Upper lobe of left lung (tissue), 6 donors: ENCODE measurements around the gene HES4. TPM values are rescaled to one million over a fixed set of nuclear protein-coding genes. Genes with fewer than 3 reads are reported as not detected.

Experiments
- ATAC-seq, 2 donors: fragments of 200-7000 bp; cut with Tn5 transposase; one replicate each; pipeline ENCODE4 v1.9.1; 2022; ENCODE audit warnings: mild to moderate bottlenecking in 2 of 2, moderate library complexity in 2 of 2; ENCODE audit not compliant: low FRiP score in 2 of 2
- DNase-seq, 2 donors: peaks; one replicate each; pipeline ENCODE4 v3.0.0-alpha.2; 2019 to 2020
- H3K27ac ChIP-seq, 4 donors: fragments of 200-600 bp; sonication (generic); one replicate each; pipeline ENCODE4 v1.5.1; 2016 to 2019
- H3K27me3 ChIP-seq, 4 donors: fragments of 200-600 bp; sonication (generic); one replicate each; pipeline ENCODE4 v1.5.1; 2017 to 2019
- H3K36me3 ChIP-seq, 4 donors: fragments of 200-600 bp; sonication (generic); one replicate each; pipeline ENCODE4 v1.5.1; 2016 to 2019
- H3K4me1 ChIP-seq, 4 donors: fragments of 200-600 bp; sonication (generic); one replicate each; pipeline ENCODE4 v1.5.1; 2018 to 2019
- H3K4me3 ChIP-seq, 4 donors: fragments of 200-600 bp; sonication (generic); one replicate each; pipeline ENCODE4 v1.5.1; 2017 to 2019; ENCODE audit warnings: mild to moderate bottlenecking in 2 of 4, moderate library complexity in 1 of 4
- H3K9me3 ChIP-seq, 4 donors: fragments of 200-600 bp; sonication (generic); one replicate each; pipeline ENCODE4 v1.5.1; 2018 to 2019
- EP300 ChIP-seq, 4 donors: sonication (generic); formaldehyde crosslinking; IDR thresholded peaks; one replicate each; pipeline ENCODE4 v1.5.1; 2017; ENCODE audit warnings: antibody characterized with exemption in 4 of 4, control low read depth in 2 of 4
- POLR2A ChIP-seq, 4 donors: fragments of 450-650 bp; IDR thresholded peaks; one replicate each; pipeline ENCODE4 v1.5.1; 2016 to 2017; ENCODE audit warnings: antibody characterized with exemption in 4 of 4, mild to moderate bottlenecking in 2 of 4
- POLR2AphosphoS5 ChIP-seq, 2 donors: sonication (generic); formaldehyde crosslinking; IDR thresholded peaks; one replicate each; pipeline ENCODE4 v1.5.1; 2017; ENCODE audit warnings: antibody characterized with exemption in 2 of 2
- WGBS, 2 donors: methylation state at CpG; one replicate each; pipeline ENCODE4 v1.1.5; 2017 to 2018; 5-methylcytosine and 5-hydroxymethylcytosine counted together
- total RNA-seq, 6 donors: library from RNA; depleted of rRNA in 4 of 6; stranded (reverse); fragments of >200 nt in 4 of 6; gene quantifications; one replicate each; pipeline versions ENCODE4 v1.1.0 to v1.2.1, GENCODE V29; 2016 to 2021
- TF ChIP-seq, protein P1 (sequence below), 6 experiments: fragments of 450-650 bp in 4 of 6; fragments of 200-600 bp in 2 of 6; sonication (generic) in 2 of 6; IDR thresholded peaks; one replicate each; pipeline ENCODE4 v1.5.1; 2016 to 2019; ENCODE audit warnings: antibody characterized with exemption in 6 of 6
- donor health status: DM: no; HTN: no; CAD: no; lungs with moderate emphysema.
- donor health status: DM: no; HTN: yes; CAD: no; lungs with severe emphysema.

The HES4 gene
- total RNA-seq, 6 donors from 2014 or later = 26.5 to 55.0 (median 35.0) TPM

DNA sequence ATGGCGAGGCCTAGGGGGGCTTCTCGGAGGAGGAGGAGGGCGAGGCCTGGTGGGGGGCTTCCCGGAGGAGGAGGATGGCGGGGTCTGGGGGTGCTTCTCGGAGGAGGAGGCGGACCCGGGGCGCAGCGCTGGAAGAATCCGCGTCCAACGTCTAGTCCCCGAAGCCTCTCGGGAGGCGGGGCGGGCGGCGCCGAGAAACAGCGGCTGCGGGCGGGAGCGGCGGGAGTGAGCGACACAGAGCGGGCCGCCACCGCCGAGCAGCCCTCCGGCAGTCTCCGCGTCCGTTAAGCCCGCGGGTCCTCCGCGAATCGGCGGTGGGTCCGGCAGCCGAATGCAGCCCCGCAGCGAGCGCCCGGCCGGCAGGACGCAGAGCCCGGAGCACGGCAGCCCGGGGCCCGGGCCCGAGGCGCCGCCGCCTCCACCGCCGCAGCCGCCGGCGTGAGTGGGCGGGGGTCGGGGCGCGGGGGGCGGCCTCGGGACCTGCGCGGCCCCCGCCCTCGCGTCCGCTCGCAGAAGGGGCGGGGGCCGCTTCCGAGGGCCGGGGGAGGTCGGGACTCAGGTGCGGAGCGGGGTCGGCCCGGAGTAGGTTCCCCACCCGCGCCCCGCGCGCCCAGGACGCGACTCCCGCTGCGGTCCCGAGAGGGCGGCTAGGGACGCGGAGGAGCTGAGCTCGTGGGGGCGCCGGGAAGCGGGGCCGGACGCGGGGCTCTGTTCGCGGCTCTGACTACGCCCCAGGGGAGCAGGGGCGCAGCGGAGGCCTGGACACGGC lies 39.4 kb downstream of the HES4 start, which contains the start of gene KLHL17:
KLHL17 (plus strand) TSS at position 222 of the 769 bp plus-strand sequence; CDS start at position 332, 110 bp downstream.
- DNase-seq (peak; percentile 76 to 97), ATAC-seq (peak in 1 of 2 donors; percentile 84)
- H3K4me3 ChIP-seq = peak within 1 kb of the TSS; percentile 83 to 100 (median 92)
- peak within 1 kb of the TSS in 1 of 4 donors; percentile 78 for H3K27ac ChIP-seq
- no peaks in the 10 kb centered on the region for H3K27me3 ChIP-seq
- WGBS, 2 donors = 0 to 3% methylated on average over 19 to 33 of the region's 109 CpGs
- peaks cover 0 to 32% (median 22%) of the 10 kb centered on the region in 4 donors for H3K36me3 ChIP-seq
- no peaks in the 10 kb centered on the region for H3K9me3 ChIP-seq
- H3K4me1 ChIP-seq = peaks cover 29 to 48% (median 29%) of the 10 kb centered on the region in 4 donors
- TF ChIP-seq POLR2AphosphoS5 (IDR thresholded peaks at IDR 0.05) = no peak
- TF ChIP-seq, protein P1, sequence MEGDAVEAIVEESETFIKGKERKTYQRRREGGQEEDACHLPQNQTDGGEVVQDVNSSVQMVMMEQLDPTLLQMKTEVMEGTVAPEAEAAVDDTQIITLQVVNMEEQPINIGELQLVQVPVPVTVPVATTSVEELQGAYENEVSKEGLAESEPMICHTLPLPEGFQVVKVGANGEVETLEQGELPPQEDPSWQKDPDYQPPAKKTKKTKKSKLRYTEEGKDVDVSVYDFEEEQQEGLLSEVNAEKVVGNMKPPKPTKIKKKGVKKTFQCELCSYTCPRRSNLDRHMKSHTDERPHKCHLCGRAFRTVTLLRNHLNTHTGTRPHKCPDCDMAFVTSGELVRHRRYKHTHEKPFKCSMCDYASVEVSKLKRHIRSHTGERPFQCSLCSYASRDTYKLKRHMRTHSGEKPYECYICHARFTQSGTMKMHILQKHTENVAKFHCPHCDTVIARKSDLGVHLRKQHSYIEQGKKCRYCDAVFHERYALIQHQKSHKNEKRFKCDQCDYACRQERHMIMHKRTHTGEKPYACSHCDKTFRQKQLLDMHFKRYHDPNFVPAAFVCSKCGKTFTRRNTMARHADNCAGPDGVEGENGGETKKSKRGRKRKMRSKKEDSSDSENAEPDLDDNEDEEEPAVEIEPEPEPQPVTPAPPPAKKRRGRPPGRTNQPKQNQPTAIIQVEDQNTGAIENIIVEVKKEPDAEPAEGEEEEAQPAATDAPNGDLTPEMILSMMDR (IDR thresholded peaks at IDR 0.05) = peak in 1 of 6 experiments; percentile 16
- TF ChIP-seq EP300 (IDR thresholded peaks at IDR 0.05) = no peak
- TF ChIP-seq POLR2A (IDR thresholded peaks at IDR 0.05) = peak in 1 of 4 donors; percentile 29

GRCh38 chr1:959731-960362 lies 40.0 kb downstream of the HES4 start:
- DNase-seq = peak in 1 of 2 donors; percentile 86
- WGBS, 2 donors = 14 to 32% methylated on average over 17 to 28 of the region's 57 CpGs
- peak overlapping the region in 1 of 4 donors; percentile 78 for H3K27ac ChIP-seq

DNA sequence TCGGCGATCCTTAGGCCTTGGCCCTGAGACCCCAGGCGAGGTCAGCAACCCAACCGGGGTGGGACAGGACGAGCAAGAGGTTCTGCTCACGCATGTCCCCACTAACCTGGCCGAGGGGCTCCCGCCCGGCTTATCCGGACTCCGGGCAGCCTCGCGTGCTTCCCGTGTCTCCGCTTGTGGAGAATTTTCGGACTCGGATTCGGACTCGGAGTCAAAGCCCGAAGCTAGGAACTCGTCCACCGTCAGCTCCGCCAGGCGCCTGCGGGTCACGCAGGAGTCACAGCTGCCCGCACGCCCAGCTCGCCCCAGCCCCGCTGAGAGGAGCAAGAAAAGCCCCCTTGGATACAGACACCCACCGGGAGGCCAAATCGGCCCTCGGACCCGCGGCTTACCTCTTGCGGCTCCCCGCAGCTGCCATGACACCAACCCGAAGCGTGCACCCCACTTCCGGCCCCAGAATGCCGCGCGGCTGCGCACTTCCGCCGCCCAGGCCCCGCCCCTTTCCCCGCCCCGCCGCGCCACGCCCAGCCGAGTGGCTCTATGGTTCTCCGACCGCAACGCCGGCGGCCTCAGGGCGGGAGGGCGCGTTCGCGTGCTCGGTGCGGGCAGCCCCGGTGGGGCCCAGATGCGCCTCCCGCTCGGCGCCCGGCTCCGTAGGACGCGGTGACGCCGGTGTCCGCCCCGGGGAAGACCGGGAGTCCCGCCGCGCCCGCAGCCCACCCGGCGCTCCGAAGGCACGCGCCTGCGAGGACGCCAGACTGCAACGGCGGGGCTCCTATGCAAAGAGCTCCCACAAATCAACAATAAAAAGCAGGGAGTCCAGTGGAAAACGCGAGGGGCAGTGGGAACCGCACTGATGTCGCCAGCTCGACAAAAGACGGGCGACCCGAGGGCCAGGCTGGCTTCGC lies 40.8 kb downstream of the HES4 start, which contains the start of gene NOC2L:
NOC2L (minus strand) TSS at position 434 of the 908 bp plus-strand sequence; CDS start at position 418, 16 bp downstream.
- peak; percentile 94 to 97 for ATAC-seq
- Histone ChIP-seq H3K27ac (peak within 1 kb of the TSS in 3 of 4 donors; percentile 47 to 78 (median 73)), H3K4me3 (peak within 1 kb of the TSS; percentile 84 to 100 (median 99)), H3K36me3 (peaks cover 9 to 47% (median 35%) of the 10 kb centered on the region in 4 donors), H3K27me3 (no peaks in the 10 kb centered on the region), H3K4me1 (peaks cover 29 to 48% (median 29%) of the 10 kb centered on the region in 4 donors), H3K9me3 (no peaks in the 10 kb centered on the region)
- TF ChIP-seq EP300 (IDR thresholded peaks at IDR 0.05) (no peak), POLR2AphosphoS5 (IDR thresholded peaks at IDR 0.05) (peak; percentile 67 to 74), POLR2A (IDR thresholded peaks at IDR 0.05) (peak in 1 of 4 donors; percentile 57)
- DNase-seq = peak; percentile 91 to 100
- WGBS, 2 donors = 0 to 9% methylated on average over 18 to 75 of the region's 101 CpGs

More at GRCh38 chr1:959731-960362, 40.0 kb downstream of the HES4 start:
- Histone ChIP-seq H3K4me3 (peak overlapping the region; percentile 83 to 100 (median 92)), H3K36me3 (peaks cover 3 to 39% (median 29%) of the 10 kb centered on the region in 4 donors), H3K27me3 (no peaks in the 10 kb centered on the region), H3K9me3 (no peaks in the 10 kb centered on the region), H3K4me1 (peaks cover 29 to 48% (median 29%) of the 10 kb centered on the region in 4 donors)
- no peak for TF ChIP-seq POLR2A (IDR thresholded peaks at IDR 0.05)
- TF ChIP-seq EP300 (IDR thresholded peaks at IDR 0.05) = no peak
- TF ChIP-seq, protein P1 (IDR thresholded peaks at IDR 0.05) = no peak
- TF ChIP-seq POLR2AphosphoS5 (IDR thresholded peaks at IDR 0.05) = no peak
- peak in 1 of 2 donors; percentile 23 for ATAC-seq

- WGBS, 2 donors = 94 to 95% methylated on average over 11 of the region's 11 CpGs
- Histone ChIP-seq H3K36me3 (peaks cover 20 to 57% (median 53%) of the 10 kb centered on the region in 4 donors), H3K4me3 (no peak overlapping the region), H3K4me1 (peaks cover 27 to 44% (median 28%) of the 10 kb centered on the region in 4 donors), H3K9me3 (no peaks in the 10 kb centered on the region), H3K27ac (no peak overlapping the region), H3K27me3 (no peaks in the 10 kb centered on the region)
- TF ChIP-seq POLR2AphosphoS5 (IDR thresholded peaks at IDR 0.05) (no peak), EP300 (IDR thresholded peaks at IDR 0.05) (no peak)
- DNase-seq = peak in 1 of 2 donors; percentile 56
- no peak for ATAC-seq
These were observed 43.3 kb downstream of the HES4 start for GRCh38 chr1:956636-957035.

DNA sequence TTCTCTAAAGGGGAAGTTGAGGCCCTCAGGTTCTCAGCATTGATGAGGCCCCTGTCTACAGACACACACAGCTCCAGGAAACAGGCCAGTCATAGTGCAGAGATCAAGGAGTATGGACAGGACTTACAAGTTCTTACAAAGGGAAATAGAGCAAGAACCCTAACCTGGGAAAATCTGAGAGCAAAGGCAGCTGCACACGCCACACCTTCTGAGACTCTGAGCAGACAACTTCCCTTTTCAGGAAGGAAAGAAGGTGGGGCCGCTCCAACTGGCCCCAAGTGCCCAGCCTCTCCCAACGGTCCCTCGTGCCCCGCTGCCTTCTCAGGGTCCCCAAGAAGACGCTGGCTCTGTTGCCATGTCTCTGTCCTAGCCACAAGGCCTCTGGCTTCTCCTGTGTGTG lies 44.4 kb downstream of the HES4 start:
- no peak overlapping the region for H3K27ac ChIP-seq
- no peaks in the 10 kb centered on the region for H3K9me3 ChIP-seq
- ATAC-seq = no peak
- 77 to 80% methylated on average over 6 of the region's 6 CpGs for WGBS, 2 donors
- peak in 1 of 2 donors; percentile 24 for DNase-seq
- TF ChIP-seq POLR2A (IDR thresholded peaks at IDR 0.05) (no peak), EP300 (IDR thresholded peaks at IDR 0.05) (no peak), POLR2AphosphoS5 (IDR thresholded peaks at IDR 0.05) (no peak)
- no peaks in the 10 kb centered on the region for H3K27me3 ChIP-seq
- peaks cover 21 to 35% (median 22%) of the 10 kb centered on the region in 4 donors for H3K4me1 ChIP-seq
- peaks cover 20 to 69% (median 62%) of the 10 kb centered on the region in 4 donors for H3K36me3 ChIP-seq
- no peak overlapping the region for H3K4me3 ChIP-seq
